HepG2 (cell line): ENCODE results near the gene METAP2. TPM values are rescaled to one million over a fixed set of nuclear protein-coding genes. Genes with fewer than 3 reads are reported as not detected.
A peak's percentile ranks its signal among the peaks of the same experiment; 100 is the strongest.

Experiments
- LCORL ChIP-seq, 2 experiments: fragments of 450-650 bp in 1 of 2; sonication (generic) in 1 of 2; formaldehyde crosslinking in 1 of 2; IDR thresholded peaks; 2 replicates each; pipeline versions ENCODE4 v1.5.0 to v1.6.1; 2017 to 2020; ENCODE audit warnings: antibody characterized with exemption in 1 of 2, missing genetic modification reagents in 1 of 2
- RNF219 ChIP-seq: sonication (generic); formaldehyde crosslinking; IDR thresholded peaks from 2 replicates; pipeline ENCODE4 v1.5.0; 2020; ENCODE audit warnings: mild to moderate bottlenecking, missing genetic modification reagents
- SCMH1 ChIP-seq: sonication (generic); formaldehyde crosslinking; IDR thresholded peaks from 2 replicates; pipeline ENCODE4 v1.9.0; 2021; ENCODE audit warnings: missing genetic modification reagents, mild to moderate bottlenecking, borderline replicate concordance
- THRA ChIP-seq: sonication (generic); formaldehyde crosslinking; IDR thresholded peaks from 2 replicates; pipeline ENCODE4 v1.4.0; 2020; ENCODE audit warnings: missing genetic modification reagents, borderline replicate concordance
- YEATS2 ChIP-seq: sonication (generic); formaldehyde crosslinking; IDR thresholded peaks from 2 replicates; pipeline ENCODE4 v1.4.0; 2020; ENCODE audit warnings: missing genetic modification reagents, borderline replicate concordance
- ZBTB38 ChIP-seq: sonication (generic); formaldehyde crosslinking; IDR thresholded peaks from 2 replicates; pipeline ENCODE4 v1.5.1; 2020; ENCODE audit warnings: mild to moderate bottlenecking, missing genetic modification reagents
- ZNF225 ChIP-seq: sonication (generic); formaldehyde crosslinking; IDR thresholded peaks from 2 replicates; pipeline ENCODE4 v1.4.0; 2020; ENCODE audit warnings: mild to moderate bottlenecking, missing genetic modification reagents
- ZNF407 ChIP-seq: sonication (generic); formaldehyde crosslinking; IDR thresholded peaks from one replicate; pipeline ENCODE4 v1.5.1; 2020; ENCODE audit warnings: mild to moderate bottlenecking, missing genetic modification reagents; ENCODE audit errors: not compliant biosample characterization
- ZNF501 ChIP-seq: sonication (generic); formaldehyde crosslinking; IDR thresholded peaks from 2 replicates; pipeline ENCODE4 v1.5.1; 2020; ENCODE audit warnings: mild to moderate bottlenecking, moderate library complexity, missing genetic modification reagents
- ZNF687 ChIP-seq: sonication (generic); formaldehyde crosslinking; IDR thresholded peaks from 2 replicates; pipeline ENCODE4 v1.5.1; 2020; ENCODE audit warnings: mild to moderate bottlenecking, missing genetic modification reagents, moderate library complexity
- ZSCAN12 ChIP-seq: sonication (generic); formaldehyde crosslinking; IDR thresholded peaks from 2 replicates; pipeline ENCODE4 v1.9.0; 2021; ENCODE audit warnings: mild to moderate bottlenecking, missing genetic modification reagents
- polyA plus RNA-seq, 8 experiments: library from polyadenylated mRNA; depleted of rRNA in 3 of 8; stranded (reverse) in 7 of 8; unstranded in 1 of 8; fragments of >200 nt; fragmentation: Illumina TruSeq in 4 of 8; extraction: Trizol in 4 of 8; gene quantifications; 2 replicates each; pipeline versions ENCODE4 v1.2.1 to v1.2.3, GENCODE V29; 2011 to 2016; ENCODE audit warnings: low read depth in 4 of 8, missing spikeins in 1 of 8, mixed read lengths in 1 of 8; ENCODE audit not compliant: insufficient read depth in 1 of 8
- total RNA-seq, 5 experiments: library from RNA; depleted of rRNA; stranded (reverse); fragments of >200 nt; fragmentation: Illumina TruSeq; extraction: Trizol; gene quantifications; 2 replicates each; pipeline ENCODE4 v1.2.3, GENCODE V29; 2016; ENCODE audit warnings: low read depth in 1 of 5

The METAP2 gene
- total and polyA plus RNA-seq, 2 of the 13 experiments (the other 11 are each of a cell fraction or from before 2014, with no cell fraction given) = 67.8 to 131 TPM

- TF ChIP-seq ZNF687 (CRISPR knock-in tag) = peak; percentile 97
- no peak for TF ChIP-seq LCORL (IDR thresholded peaks at IDR 0.05)
- TF ChIP-seq LCORL (CRISPR knock-in tag; IDR thresholded peaks at IDR 0.05) = peak; percentile 82
- TF ChIP-seq THRA (CRISPR knock-in tag) = peak; percentile 65; the same call in 1 of the 2 replicates
- peak; percentile 77; the same call in 1 of the 2 replicates for TF ChIP-seq RNF219 (CRISPR knock-in tag)
- no peak for TF ChIP-seq ZNF407 (CRISPR knock-in tag)
- TF ChIP-seq SCMH1 (CRISPR knock-in tag) = no peak
- TF ChIP-seq ZNF501 (CRISPR knock-in tag) = peak; percentile 94
- 0 out of 2 replicates have a peak, but pooled peaks have one; percentile 28 for TF ChIP-seq ZSCAN12
- peak; percentile 67; the same call in 1 of the 2 replicates for TF ChIP-seq ZNF225
- TF ChIP-seq YEATS2 (CRISPR knock-in tag) = peak; percentile 98
- TF ChIP-seq ZBTB38 (CRISPR knock-in tag) = peak; percentile 85
Measured at GRCh38 chr12:95473884-95474659, at the start of gene METAP2 (continued).
